Smooth muscle cell of the brain vasculature (primary cell): Measurements from ENCODE around the gene SLTM.
"Not testable (repeated sequence)": the region's sequence is repeated elsewhere in the genome, so short reads cannot be mapped to it uniquely, and the experiment has no call there.

Experiments
- DNase-seq: peaks from one replicate; pipeline ENCODE4 v3.0.0-alpha.2; 2012; ENCODE audit warnings: low read depth, low spot score

Gene SLTM

DNA sequence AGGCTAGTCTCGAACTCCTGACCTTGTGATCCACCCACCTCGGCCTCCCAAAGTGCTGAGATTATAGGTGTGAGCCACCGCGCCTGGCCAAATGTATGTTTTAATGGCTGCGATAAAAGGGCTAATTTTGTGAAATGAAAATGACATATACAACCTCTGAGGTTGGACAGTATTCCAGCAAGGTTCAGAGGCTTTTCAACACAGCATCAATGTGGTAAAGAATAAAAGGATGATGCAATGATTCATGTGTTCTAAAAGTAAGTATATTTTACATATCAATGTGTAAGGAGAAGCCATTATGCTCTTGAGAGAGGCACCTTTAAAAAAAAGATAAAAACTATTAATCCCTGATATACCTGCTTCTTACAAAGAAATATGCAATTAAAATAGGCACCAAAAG, 6.7 kb downstream of the SLTM start:
- no peak for DNase-seq

GRCh38 chr15:58924327-58924726, 9.2 kb downstream of the SLTM start:
- no peak for DNase-seq

DNA sequence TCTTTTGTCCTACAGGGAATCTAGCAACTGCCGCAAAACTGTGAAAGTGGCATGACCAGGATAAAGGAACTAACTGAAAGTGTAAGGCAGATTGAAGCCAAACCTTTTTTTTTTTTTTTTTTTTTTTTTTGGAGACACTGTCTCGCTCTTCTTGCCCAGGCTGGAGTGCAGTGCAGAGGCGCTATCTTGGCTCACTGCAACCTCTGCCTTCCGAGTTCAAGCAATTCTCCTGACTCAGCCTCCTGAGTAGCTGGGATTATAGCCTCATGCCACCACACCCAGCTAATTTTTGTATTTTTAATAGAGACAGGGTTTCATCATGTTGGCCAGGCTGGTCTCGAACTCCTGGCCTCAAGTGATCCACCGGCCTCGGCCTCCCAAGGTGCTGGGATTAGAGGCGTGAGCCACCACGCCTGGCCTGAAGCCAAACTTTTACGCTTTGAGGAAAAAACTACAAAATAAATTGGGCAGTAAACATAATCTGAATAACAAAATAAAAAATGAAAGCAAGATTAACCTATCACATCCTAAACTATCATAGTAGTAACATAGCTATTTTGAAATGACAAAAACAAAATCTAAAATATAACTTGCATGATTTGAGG, 9.7 kb downstream of the SLTM start:
- no peak for DNase-seq

DNA sequence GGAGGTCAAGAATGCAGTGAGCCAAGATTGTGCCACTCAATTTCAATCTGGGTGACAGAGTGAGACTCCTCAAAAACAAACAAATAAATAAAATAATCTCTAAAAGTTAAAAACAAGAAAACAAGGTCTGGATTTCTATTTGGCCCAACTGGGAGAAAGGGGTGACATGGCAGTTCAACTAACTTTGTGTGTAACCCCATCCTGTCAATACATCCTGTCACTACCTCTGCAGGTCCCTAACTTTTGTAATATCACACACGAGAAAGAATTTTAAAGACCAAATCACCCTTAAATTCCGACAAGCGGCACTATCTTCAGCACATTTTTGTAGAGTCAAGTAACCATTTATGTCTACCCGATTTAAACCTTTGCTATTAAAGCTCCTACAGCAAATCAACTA, 10.2 kb downstream of the SLTM start:
- no peak for DNase-seq

- DNase-seq: no peak
Measured at GRCh38 chr15:58921267-58921790, 12.2 kb downstream of the SLTM start.

DNA sequence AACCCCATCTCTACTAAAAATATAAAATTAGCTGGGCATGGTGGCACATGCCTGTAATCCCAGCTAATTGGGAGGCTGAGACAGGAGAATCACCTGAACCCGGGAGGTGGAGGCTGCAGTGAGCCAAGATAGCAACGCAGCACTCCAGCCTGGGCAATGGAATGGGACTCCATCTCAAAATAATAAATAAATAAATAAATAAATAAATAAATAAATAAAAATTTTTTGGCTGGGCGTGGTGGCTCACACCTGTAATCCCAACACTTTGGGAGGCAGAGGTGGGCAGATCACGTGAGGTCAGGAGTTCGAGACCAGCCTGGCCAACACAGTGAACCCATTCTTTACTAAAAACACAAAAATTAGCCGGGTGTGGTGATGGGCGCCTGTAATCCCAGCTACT, 13.0 kb downstream of the SLTM start:
- DNase-seq: not testable (repeated sequence)

GRCh38 chr15:58919232-58919631, 14.2 kb downstream of the SLTM start:
- DNase-seq: no peak

DNA sequence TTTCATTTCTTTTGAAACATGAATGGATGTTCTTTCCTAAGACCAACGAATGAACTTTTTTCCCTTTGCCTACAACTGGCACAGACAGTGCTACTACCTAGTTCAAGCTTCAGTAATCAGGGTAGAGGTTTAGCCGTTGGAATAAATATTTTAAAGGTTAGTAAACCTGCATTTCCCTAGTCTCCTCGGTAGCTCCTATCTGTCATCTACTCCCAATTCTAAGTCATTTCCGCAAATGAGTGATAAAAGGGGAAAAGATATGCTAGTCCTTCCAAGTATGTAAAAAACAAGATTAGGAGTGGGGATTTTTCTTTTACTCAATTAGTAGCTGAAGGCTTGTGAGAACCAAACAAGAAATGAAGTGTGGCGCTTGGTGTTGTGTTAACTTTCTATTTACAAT, 15.2 kb downstream of the SLTM start:
- DNase-seq: no peak

GRCh38 chr15:58917613-58918129, 15.8 kb downstream of the SLTM start:
- not testable (repeated sequence) for DNase-seq

GRCh38 chr15:58916962-58917361, 16.5 kb downstream of the SLTM start:
- DNase-seq: no peak

GRCh38 chr15:58910456-58910855, 23.0 kb downstream of the SLTM start:
- no peak for DNase-seq

DNA sequence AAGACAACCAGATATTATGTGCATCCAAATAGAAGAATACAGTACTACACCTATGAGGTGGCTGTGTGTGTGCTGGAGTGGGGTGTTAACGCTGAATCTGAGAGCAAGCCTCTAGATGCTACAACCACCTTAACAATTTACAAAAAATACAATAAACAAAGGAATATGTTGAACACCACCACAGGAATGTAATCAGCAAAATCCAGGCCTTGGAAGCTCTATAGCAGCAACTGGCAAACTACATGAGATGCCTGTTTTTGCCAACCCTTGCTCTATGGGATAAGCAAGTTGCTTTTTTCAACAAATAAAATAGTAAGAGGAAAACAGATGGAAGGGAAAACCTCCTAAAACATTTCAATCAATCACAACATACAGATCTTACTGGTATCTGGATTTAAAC, 23.9 kb downstream of the SLTM start:
- no peak for DNase-seq

DNA sequence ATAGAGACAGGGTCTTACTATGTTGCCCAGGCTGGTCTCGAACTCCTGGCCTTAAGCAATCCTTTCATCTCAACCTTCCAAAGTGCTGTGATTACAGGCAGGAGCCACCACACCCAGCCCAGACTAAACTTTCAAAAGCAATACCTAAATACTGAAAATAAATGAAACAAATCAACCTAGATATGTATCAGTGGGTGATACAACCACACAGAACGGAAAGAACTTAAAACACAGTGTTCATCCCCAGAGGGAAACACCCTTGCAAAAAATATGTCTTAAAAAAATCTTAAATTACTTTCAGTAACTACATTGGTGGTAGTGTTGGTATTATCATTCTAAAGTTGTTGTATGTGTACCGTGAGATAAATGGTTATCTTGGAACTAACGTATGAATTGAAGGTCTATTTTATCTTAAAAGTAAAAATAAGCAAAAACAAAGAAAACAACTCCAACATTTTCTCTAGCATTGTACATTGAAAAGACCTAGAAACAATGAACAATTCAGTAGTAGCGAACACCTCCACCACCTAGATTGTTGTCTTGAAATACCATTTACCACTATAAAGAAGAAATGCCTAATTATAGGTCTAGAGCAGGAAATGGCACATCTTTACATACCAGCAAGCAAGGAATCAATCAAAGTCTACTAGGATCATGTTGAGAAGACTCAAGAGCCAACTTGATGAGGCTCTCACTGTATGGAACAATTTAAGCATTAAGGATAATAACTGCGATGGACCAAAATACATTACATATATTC, 24.7 kb downstream of the SLTM start:
- DNase-seq: no peak

DNA sequence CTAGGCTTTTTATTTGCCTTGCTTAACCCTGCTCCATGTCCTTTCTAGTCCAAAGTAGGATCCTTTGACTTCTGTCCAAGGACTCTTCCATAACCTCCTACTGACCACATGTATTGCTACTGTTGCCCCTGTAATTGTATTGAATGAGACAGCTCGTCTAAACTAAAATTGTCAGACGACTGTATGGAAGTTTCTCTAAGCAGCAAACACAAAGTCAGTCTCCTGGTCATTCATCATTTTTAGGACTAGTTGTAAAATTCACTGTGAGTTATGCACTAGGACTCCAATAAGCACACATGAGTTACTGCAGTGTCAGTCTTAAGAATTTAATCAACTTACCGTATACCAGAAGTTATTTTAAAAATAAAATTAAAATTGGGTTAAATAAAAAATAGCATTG, 32.8 kb downstream of the SLTM start:
- no peak for DNase-seq

- no peak for DNase-seq
Measured at GRCh38 chr15:58898150-58898680, 35.3 kb downstream of the SLTM start.

GRCh38 chr15:58889363-58889762, 44.1 kb downstream of the SLTM start:
- DNase-seq: no peak

DNA sequence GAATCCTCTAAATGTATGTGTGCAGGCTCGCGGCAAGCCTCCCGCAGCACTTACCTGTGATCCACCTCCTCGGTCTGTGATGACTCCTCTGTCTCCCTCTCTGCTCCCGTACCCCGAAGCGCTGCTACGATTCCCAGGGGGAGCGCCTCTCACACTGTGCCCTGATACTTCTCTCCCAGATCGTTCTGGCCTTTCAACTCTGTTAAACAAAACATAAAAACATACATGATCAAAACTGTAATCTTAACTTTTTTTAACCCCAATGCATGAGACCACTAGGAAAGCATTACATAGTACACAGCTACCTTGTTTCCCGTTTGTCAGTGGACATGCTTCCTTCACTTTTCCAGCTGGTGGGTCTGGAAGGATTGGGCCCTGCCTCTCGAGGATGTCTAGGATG, 46.6 kb downstream of the SLTM start:
- DNase-seq: no peak

GRCh38 chr15:58883926-58884325, 49.6 kb downstream of the SLTM start:
- DNase-seq: not testable (repeated sequence)

DNA sequence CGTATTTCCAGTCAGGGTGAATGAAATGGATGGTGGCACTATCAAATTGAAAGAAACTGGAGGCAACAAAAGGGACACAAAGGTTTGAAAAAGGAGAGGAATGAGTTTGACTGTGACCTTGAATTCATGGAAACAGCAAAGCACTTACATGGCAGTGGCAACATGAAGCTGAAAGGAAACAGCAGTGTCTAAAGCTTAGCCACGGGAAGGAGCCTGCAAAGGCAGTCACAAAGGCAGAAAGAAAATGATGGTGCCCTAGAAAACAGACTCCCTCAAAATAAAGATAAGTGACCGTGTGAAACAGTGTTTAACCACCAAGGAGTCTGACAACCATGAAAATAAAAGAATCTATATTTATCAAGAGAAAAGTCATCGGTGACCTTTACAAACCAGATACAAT, 51.2 kb downstream of the SLTM start:
- DNase-seq: no peak

DNA sequence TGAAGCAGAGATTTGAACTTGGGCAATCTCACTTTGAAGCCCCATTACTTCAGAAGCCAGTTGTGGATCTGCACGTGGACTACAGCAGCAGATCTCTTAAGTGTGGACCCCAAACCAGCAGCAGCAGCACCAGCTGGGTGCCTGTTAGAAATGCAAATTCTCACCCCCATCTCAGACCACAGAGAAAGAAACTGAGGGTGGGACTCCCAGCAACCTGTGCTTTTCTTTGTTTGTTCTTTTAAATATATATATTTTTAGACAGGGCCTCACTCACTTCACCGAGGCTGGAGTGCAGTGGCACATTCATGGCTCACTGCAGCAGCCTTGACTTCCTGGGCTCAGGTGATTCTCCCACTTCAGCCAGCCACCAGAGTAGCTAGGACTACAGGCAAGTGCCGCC, 53.2 kb downstream of the SLTM start:
- DNase-seq: no peak

DNA sequence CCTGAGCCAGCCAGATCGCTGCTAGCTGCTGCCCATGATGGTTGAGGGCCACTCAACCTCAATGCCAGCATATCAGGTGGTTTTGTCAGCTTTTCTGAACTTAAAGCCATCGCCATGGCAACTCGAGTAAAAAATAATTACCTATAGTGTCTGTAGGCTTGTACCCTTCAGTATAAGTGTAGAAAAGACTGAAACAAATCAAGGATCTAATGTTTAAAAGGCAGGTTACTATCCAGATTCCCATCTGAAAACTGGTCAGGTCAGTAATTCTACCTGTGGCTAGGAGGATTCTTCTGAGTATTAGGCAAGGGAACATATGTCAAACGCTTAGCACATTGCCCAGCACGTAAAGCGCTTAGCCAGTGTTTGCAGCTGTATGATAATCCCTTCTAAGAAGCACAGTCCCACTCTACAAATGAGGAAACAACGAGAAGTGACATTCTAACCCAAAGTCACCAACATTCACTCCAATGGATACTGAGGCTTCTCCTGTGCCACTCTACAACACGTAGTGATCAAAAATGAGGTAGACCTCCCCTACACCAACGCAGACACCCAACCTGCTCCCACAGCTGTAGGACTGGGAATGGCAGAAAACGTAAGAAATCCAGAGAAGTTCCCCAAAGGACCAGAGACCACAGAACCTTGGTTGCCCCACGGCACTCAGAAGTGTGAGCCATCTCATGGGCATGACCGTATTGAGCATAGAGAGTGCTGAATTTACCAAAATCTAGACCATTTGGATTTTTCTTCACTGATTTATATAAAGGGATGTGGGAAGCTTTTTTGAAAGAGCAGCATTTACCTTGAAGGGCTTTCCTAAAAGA, 55.3 kb downstream of the SLTM start:
- no peak for DNase-seq
